ENCODE measurements around the gene EZH2. TPM values are rescaled to one million over a fixed set of nuclear protein-coding genes. Genes with fewer than 3 reads are reported as not detected.

The EZH2 gene
- total and polyA plus RNA-seq, 2 donors (not counting 1 experiment from before 2014, with no cell fraction given) = 7.1 to 10.1 TPM

GRCh38 chr7:148929176-148929575 lies 45.1 kb upstream of the EZH2 start:
- TF ChIP-seq EZH2 (IDR thresholded peaks at IDR 0.05; ENCODE audit: low read length, missing control alignments) (no peak), CTCF (conservative IDR thresholded peaks at IDR 0.05 in 1 of 2, IDR thresholded peaks at IDR 0.05 in 1 of 2; ENCODE audit: low read depth in 1 of 2, low read length in 2 of 2) (no peak)
- Histone ChIP-seq H3K27me3 (ENCODE audit: control insufficient read depth, insufficient read depth, low read length) (no peaks in the 10 kb centered on the region), H3K36me3 (ENCODE audit: control insufficient read depth, insufficient read depth, low read length) (no peaks in the 10 kb centered on the region), H3K27ac (ENCODE audit: insufficient read depth, low read length) (no peak overlapping the region), H3K9ac (ENCODE audit: insufficient read depth, low read length) (no peak overlapping the region), H3K4me2 (ENCODE audit: extremely low read depth, insufficient read depth, low read length) (no peak overlapping the region), H2AFZ (ENCODE audit: low read length) (no peak overlapping the region), H3K9me3 (ENCODE audit: control insufficient read depth, insufficient read depth, low read depth, low read length) (no peaks in the 10 kb centered on the region), H3K4me3 (replicated peaks in 1 of 4; ENCODE audit: control extremely low read depth in 1 of 4, insufficient read depth in 1 of 4, low read depth in 3 of 4, low read length in 4 of 4) (no peak overlapping the region), H3K79me2 (ENCODE audit: control insufficient read depth, insufficient read depth, low read length) (no peaks in the 10 kb centered on the region), H3K4me1 (ENCODE audit: control insufficient read depth, extremely low read depth, insufficient read depth, low read length) (no peaks in the 10 kb centered on the region), H4K20me1 (ENCODE audit: control insufficient read depth, extremely low read depth, insufficient read depth, low read length) (no peaks in the 10 kb centered on the region)
- no peak for DNase-seq (ENCODE audit: low read depth in 2 of 2)

DNA sequence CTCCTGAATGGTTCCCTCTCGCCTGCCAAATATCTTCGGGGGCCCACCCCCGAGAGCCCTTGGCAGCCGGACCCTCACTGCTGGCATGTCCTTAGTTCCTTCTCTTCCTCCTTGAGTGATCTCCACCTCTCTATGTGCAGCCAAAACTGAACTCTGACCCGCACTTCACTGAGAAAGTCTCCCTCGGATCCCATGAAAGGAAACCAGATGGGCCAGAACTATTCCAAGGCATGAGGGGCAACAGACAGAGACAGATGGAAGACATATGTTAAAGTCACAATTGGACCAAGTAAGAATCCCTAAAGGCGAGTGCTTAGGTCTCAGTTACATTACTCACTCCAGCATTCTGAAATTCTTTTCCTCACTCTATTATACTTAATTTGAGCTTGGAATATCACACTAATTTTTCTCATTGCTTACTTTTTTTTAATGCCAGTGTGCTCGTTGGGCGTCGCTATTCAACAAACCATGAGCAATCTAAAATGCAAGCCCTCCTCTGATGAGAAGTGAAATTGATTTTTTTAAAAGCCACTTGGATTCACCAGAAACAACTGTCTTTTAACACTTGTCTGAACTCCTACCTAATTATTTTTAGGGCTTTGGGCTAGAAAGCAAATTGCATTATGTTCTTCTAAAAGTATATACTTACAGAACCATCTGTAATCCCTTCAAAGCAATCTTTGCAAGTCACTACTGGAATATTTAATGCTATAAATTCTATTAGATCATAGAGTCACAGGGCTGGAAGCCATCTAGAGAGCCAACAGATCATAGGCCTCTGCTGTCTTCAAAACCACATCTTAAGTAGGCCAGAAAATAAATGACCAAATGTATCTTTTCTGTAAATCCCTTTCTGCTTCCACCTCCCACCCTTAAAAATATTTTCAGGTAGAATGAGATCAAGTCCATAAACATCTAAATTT lies 43.3 kb upstream of the EZH2 start:
- no peak overlapping the region for H3K27ac ChIP-seq (ENCODE audit: insufficient read depth, low read length)
- no peaks in the 10 kb centered on the region for H3K4me1 ChIP-seq (ENCODE audit: control insufficient read depth, extremely low read depth, insufficient read depth, low read length)
- H3K36me3 ChIP-seq (ENCODE audit: control insufficient read depth, insufficient read depth, low read length) = no peaks in the 10 kb centered on the region
- no peaks in the 10 kb centered on the region for H4K20me1 ChIP-seq (ENCODE audit: control insufficient read depth, extremely low read depth, insufficient read depth, low read length)
- TF ChIP-seq EZH2 (IDR thresholded peaks at IDR 0.05; ENCODE audit: low read length, missing control alignments) (no peak), CTCF (conservative IDR thresholded peaks at IDR 0.05 in 1 of 2, IDR thresholded peaks at IDR 0.05 in 1 of 2; ENCODE audit: low read depth in 1 of 2, low read length in 2 of 2) (no peak)
- H3K4me3 ChIP-seq (replicated peaks in 1 of 4; ENCODE audit: control extremely low read depth in 1 of 4, insufficient read depth in 1 of 4, low read depth in 3 of 4, low read length in 4 of 4) = no peak overlapping the region
- no peaks in the 10 kb centered on the region for H3K9me3 ChIP-seq (ENCODE audit: control insufficient read depth, insufficient read depth, low read depth, low read length)
- H3K79me2 ChIP-seq (ENCODE audit: control insufficient read depth, insufficient read depth, low read length) = no peaks in the 10 kb centered on the region
- H2AFZ ChIP-seq (ENCODE audit: low read length) = no peak overlapping the region
- no peak for DNase-seq (ENCODE audit: low read depth in 2 of 2)
- no peak overlapping the region for H3K4me2 ChIP-seq (ENCODE audit: extremely low read depth, insufficient read depth, low read length)
- H3K9ac ChIP-seq (ENCODE audit: insufficient read depth, low read length) = no peak overlapping the region
- no peaks in the 10 kb centered on the region for H3K27me3 ChIP-seq (ENCODE audit: control insufficient read depth, insufficient read depth, low read length)

GRCh38 chr7:148925836-148926235 lies 41.7 kb upstream of the EZH2 start:
- H3K4me2 ChIP-seq (ENCODE audit: extremely low read depth, insufficient read depth, low read length) = no peak overlapping the region
- no peaks in the 10 kb centered on the region for H3K4me1 ChIP-seq (ENCODE audit: control insufficient read depth, extremely low read depth, insufficient read depth, low read length)
- H2AFZ ChIP-seq (ENCODE audit: low read length) = no peak overlapping the region
- H3K36me3 ChIP-seq (ENCODE audit: control insufficient read depth, insufficient read depth, low read length) = no peaks in the 10 kb centered on the region
- no peak for DNase-seq (ENCODE audit: low read depth in 2 of 2)
- no peak overlapping the region for H3K4me3 ChIP-seq (replicated peaks in 1 of 4; ENCODE audit: control extremely low read depth in 1 of 4, insufficient read depth in 1 of 4, low read depth in 3 of 4, low read length in 4 of 4)
- no peaks in the 10 kb centered on the region for H3K9me3 ChIP-seq (ENCODE audit: control insufficient read depth, insufficient read depth, low read depth, low read length)
- no peaks in the 10 kb centered on the region for H3K27me3 ChIP-seq (ENCODE audit: control insufficient read depth, insufficient read depth, low read length)
- TF ChIP-seq EZH2 (IDR thresholded peaks at IDR 0.05; ENCODE audit: low read length, missing control alignments) (no peak), CTCF (conservative IDR thresholded peaks at IDR 0.05 in 1 of 2, IDR thresholded peaks at IDR 0.05 in 1 of 2; ENCODE audit: low read depth in 1 of 2, low read length in 2 of 2) (no peak)
- no peak overlapping the region for H3K27ac ChIP-seq (ENCODE audit: insufficient read depth, low read length)
- no peaks in the 10 kb centered on the region for H3K79me2 ChIP-seq (ENCODE audit: control insufficient read depth, insufficient read depth, low read length)
- H3K9ac ChIP-seq (ENCODE audit: insufficient read depth, low read length) = no peak overlapping the region
- H4K20me1 ChIP-seq (ENCODE audit: control insufficient read depth, extremely low read depth, insufficient read depth, low read length) = no peaks in the 10 kb centered on the region
